ENCODE data around the gene PPM1J.
A peak's percentile ranks its signal among the peaks of the same experiment; 100 is the strongest.
"Not testable (repeated sequence)": the region's sequence is repeated elsewhere in the genome, so short reads cannot be mapped to it uniquely, and the experiment has no call there.

Gene PPM1J

DNA sequence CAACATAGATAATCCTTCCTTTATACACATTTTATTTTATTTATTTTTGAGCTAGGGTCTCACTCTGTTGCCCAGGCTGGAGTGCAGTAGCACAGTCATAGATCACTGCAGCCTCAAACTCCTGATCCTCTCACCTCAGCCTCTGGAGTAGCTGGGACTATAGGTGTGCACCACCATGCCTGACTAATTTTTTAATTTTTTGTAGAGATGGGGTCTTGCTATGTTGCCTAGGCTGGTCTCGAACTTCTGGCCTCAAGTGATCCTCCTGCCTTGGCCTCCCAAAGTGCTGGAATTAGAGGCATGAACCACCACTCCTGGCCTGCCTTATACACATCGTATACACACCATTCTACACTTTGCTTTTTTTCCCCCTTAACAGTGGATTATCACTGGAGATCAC, 6.2 kb upstream of the PPM1J start:
- not testable (repeated sequence) for DNase-seq

DNA sequence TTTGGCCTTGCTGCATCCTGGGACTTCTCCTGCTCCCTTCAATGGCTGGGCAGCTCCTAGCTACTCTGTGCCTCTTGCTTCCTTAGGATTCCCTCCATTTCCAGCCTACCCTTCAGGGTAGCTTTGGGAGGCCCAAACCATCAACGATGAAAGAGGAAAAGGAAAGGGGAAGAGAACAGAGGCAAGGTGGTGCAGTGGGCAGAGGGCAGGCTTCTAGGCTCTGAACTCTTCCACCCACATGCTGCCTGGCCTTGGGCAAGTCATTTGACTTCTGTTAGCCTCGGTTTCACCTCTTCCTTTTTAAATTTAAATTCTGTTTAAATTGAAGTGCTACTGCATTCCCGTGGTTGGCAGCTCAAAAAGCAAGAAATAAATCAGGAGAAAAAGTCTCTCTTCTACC, 5.7 kb upstream of the PPM1J start:
- no peak for DNase-seq

DNA sequence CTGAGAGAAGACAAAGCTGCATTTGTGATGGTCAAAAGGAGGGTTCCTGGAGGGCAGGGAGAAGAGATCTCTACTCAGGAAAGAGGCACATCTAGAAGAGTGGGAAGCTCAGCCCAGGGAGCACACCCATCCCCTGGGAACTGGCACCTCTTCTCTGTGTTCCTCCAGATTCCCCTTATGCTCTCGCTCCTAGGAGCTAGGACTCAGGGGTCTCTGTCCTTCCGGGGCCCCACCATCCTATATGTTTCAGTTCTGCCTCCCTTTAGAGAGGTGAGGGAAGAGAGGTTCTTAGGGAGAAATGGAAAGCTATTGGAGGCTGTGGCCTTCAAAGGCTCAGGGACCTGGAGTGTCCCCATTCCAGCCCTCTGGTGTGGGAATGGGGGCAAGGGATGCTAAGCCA, 4.6 kb upstream of the PPM1J start:
- DNase-seq, result no peak

DNA sequence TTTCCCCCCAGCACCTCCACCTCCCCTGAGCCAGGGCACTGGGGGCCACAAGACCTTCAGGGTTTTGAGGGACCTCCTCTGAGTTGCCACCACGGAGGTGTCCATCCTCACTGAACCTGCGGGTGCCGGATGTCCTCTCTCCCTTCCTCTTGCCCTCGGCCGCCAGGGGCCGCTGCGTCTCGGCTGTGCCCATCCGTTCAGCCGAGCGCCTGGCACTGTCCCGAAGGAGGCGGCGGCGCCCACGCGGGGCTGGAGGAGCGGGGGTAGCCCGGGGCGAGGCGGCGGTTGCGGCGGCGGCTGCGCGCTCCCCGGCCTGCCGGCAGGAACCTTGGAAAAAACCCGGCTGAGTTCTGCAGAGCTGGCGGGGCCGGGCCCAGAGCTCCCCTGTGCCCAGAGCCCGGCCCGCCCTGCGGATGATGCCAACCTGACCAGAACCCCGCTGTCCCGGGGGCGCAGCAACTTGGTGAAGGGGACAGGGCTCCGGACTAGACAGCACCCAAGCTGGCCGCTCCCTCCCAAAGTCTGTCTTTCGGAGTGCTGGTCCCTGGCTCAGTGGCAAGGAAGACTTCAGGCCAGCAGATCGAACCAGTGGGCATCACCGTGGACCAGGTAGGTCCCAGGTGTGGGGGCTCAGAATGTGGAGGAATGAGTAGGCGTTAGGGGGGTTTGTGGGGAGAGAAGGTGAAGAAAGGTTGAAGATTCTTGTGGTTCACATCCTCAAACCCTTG, 3.7 kb upstream of the PPM1J start:
- peak; percentile 42 for DNase-seq

DNA sequence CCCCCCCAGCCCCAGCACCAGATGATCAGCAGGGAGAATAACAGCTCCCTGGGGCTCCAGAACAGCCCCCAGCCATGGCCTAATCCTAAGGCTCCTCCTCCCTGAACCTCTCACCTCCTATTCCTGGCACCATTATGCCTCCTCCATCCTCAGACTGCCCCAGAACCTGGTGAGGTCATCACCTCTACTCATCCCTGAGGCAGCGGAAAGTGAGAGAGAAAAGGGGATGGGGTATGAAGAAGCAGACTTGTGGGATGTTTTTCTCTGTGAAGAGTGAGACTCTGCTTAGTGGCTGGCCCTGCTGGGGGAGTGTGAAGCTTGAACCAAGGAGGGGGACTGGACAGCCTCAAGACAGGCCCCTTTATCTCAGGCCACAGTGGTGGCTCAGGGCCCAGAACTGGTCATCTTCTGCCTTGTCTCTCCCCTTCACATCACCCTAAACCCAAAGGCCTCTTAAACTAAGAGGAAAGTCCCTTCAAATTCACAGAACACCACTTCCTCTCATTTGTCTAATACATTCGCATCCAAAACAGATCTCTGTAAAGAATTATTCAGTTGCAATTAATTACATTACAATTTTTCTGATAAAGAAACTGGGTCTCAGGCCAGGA, 2.2 kb upstream of the PPM1J start:
- DNase-seq, result no peak

DNA sequence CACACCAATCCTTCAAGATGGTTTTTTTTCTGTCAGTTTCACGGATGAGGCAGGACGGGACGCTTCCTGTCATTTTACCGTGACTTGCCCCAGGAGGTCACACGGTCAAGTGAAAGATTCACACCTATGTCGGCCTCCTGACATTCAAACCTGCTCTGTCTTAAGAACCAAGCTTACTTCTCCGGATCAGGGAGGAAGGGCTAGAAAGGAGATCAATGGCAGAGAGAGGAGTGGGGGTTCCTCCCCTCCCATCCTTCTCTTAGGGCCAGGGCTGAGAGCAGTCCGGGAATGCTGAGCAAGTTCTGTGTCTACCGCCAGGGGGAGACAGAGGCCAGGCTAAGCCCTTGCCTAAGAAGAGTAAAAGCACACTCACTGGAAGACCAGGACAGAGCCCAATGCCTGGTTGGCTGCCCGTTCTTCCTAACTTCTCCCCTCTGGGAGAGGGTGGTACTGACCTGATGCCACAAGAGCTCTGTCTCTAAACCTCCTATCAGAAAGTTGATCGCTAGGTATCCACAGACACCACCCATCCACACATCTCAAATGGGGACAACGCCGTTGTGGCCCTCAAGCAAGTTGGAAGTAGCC, 1.1 kb upstream of the PPM1J start:
- peak; percentile 91 for DNase-seq

DNA sequence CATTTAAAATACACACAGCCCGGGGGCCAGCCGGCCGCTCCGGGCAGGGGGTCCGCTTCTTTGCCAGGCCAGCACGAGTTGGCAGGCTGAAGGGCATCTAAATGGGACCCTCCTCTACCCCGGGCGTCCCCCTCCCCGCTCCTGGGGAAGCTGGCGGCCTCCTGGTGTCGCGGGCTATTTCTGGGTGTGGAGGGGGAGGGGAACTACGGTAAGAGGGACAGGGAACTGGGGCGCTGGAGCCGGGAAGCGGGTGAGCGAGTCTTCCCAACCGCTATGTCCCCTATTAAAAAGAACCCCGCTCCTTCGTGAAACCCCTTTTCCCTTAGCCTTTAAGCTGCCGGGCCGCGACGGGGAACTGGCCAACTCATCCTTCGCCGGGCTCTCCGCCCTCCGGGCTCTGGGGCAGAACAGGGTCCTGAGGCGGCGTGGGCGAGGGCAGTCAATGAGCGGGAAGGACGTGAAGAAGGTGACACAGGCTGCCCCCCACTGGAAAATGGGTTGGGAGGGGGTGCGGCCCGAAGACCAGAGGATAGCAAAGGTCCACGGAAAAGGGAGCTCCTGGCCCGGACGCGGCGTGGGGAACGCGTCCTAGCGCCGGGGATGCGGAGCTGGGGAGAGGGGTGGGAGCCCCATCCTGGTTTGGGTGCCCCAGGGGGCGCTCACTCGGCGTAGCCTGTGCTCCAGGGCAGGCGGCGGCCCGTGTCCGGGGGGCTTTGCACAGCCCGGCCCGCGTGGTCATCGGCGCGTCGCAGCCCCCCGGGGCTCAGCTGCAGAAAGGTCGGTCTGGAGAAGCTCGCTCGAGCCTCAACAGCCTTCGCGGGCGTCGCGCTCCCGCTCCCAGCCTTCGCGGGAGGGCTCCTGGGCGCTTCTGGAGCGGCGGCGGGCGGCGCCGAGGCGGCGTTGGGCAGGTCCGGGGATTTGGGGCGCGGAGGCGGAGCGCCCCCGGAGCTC, 544 bp downstream of the PPM1J start:
- DNase-seq, result no peak

DNA sequence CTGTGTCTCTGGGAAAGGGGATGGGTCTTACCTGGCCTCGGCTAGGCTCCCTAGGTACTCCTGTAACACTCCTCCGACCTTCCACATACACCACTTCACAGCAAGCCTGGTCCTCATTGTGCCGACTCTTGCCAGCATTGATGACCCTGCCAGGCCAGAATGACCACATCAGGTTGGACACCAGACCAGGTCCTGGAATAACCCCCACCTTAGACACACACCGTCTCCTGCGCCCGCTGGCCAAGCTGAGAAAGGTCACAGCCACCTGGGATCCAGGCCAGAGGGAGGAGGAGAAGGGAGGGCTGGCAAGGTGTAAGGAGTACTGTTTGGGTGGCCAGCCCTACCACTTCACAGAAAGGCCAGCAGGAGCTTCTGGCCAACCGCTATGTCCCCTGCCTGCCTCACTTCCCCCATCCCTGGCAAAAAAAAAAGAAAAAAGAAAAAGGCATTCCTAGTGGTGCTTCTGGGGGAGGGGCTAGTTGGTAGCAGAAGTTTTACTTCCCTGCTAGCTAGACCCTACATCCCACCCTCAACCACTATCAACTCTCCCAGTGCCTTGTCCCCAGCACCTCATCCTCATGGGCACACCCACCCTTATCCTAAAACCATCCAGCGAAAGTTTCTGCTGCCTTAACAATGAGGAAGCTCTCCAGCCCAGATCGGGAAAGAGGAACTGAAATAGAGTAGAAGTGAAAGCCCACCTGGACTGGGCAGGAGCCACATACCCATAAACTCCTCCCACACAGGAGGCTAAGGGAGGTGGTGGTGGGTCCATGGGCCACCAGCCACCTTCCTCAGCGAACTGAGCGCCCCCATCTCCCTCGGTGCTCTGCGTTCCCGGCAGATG, 1.4 kb downstream of the PPM1J start:
- no peak for DNase-seq

DNA sequence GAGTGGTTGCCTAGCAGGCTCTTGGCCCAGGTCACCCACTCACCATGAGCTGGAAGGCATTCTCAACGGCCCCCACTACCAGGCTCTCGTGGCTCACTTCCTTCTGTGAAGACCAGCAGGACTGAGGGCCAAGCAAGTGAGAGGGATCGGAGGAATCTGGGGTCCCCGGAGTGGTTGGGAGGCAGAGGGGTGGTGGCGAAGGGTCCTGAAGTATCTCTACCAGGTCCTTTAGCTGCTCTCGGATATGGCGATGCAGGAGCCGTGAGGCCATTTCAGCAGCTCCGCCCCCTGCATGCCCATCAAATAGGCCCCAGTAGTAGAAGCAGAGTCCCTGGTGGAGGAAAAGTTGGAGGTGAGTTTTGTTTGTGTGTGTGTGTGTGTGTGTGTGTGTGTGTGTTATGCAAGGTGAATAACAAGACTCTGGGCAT, 2.4 kb downstream of the PPM1J start:
- no peak for DNase-seq

DNA sequence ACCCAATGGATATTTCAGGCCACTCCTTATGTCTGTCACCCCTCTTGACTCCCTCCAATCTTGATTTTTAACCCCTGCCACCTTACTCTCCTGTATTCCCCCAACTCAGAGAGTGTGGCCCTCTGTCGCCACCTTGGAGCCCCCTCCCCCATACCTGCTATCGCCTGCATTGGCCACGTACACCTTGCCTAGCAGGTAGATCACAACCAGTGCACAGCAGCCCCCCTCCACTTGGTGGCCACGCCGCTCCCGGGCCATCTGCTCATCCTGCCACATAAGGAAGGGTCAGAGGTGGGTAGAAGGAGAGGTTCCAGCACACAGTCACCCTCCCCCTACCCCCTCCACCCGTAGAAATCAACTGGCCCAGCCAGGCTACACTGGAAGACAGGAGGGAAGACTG, 2.9 kb downstream of the PPM1J start:
- DNase-seq, result no peak

DNA sequence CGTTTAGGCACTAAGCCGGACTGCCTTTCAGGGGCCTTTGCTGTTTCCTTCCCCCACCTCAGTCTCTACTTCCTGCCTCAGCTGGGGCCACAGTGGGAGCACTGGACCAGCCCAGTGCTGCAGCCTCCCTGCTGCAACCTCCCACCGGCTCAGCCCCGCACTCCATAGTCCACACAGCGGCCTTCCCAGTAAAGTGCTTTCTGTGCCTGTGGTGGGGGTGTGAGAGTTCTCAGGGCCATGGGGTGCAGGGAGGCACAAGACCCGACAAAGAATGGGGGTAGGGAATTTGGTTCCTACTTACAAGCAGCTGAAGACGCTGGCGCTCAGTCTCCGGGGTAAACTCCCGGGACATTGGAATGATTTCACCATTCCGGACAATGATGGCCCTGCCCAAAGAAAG, 3.5 kb downstream of the PPM1J start:
- no peak for DNase-seq

DNA sequence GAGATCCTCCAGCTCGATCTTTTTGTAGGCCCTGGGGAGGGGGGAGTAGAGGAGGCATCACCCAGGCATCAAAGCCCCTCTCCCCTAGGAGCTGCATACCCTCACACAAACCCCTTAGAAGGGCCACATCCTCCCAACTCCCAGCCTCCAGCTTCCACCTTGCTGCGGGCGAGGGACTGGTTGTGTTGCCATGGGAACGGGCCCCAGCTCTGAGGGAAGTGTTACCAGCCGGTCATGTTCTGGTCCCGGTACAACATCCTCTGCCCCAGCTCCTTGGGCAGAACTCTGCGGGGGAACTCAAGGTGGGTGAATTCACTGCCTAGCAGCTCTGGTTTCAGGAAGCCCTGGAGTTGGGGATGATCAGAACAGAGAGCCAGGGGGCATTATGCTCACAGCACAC, 4.1 kb downstream of the PPM1J start:
- DNase-seq, result no peak

DNA sequence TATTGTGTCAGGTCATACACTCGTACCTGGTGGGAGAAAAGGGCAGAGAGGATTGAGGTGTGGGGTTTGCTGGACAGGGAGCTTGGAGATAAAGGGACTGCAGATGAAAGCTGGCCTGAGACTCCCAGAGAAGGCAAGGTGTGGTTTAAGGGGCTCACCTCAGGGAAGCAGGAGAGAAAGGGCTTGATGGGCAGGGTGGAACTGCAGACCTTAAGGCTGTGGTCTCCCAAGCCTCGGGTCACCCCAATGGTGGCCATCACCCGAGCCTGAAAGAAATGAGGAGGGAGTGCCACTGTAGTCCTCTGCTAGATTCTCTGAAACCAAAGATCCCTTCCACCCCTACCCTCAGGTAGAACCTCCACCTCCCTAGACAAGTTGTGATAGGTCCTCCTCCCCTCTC, 4.5 kb downstream of the PPM1J start:
- no peak for DNase-seq

DNA sequence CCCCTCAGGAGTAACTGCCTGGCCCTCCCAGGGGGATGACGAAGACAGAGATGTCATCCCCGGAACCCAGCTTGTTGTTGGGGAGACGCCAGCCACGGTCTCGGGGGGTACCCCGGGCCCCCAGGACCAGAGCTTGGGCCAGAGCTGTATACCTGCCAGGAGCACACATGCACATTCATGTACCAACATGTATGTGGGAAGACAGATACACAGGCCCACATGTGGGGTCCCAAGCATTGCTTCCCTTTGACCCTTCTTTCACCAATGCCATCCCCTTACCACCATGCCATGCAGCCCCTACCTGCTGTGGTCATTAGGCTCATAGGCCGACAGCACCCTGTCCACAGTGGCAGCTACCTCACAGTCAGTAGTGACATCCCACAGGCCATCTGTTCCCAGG, 5.0 kb downstream of the PPM1J start:
- no peak for DNase-seq

DNA sequence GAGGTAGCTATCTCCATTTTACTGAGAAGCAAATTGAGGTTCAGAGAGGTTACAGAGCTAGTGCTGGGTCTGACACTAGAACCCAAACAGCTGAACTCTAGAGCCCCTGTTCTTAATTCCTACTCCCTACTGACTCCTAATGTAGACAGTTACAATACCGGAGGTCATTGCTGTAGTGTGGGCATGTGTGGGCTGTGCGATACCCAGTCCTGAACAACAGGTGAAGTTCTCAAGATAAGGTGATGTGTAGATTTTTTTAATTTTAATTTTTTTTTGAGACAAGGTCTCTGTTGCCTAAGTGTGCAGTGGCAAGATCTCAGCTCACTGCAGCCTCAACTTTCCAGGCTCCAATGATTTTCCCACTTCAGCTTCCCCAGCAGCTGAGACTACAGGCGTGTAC, 6.6 kb downstream of the PPM1J start:
- DNase-seq, result no peak

DNA sequence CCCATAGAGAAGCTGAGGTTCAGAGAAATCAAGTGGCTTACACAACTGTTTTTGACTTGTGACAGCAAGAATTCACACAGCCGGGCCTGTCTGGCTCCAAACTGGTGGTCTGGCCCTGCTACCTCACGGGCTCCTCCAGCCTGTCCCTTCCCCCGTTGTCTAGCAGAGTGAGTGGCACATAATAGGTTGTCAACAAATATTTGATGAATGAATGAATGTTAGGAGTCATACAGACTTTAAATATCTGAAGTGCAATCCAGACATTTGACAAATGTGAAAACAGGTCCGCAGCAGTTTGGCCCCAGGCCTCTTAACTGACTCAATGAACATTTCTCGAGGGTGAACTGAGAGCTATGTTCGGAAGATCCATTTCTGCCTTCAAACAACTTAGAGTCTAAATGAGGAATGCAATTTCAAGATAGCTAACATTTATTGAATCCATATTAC, 7.1 kb downstream of the PPM1J start:
- no peak for DNase-seq

DNA sequence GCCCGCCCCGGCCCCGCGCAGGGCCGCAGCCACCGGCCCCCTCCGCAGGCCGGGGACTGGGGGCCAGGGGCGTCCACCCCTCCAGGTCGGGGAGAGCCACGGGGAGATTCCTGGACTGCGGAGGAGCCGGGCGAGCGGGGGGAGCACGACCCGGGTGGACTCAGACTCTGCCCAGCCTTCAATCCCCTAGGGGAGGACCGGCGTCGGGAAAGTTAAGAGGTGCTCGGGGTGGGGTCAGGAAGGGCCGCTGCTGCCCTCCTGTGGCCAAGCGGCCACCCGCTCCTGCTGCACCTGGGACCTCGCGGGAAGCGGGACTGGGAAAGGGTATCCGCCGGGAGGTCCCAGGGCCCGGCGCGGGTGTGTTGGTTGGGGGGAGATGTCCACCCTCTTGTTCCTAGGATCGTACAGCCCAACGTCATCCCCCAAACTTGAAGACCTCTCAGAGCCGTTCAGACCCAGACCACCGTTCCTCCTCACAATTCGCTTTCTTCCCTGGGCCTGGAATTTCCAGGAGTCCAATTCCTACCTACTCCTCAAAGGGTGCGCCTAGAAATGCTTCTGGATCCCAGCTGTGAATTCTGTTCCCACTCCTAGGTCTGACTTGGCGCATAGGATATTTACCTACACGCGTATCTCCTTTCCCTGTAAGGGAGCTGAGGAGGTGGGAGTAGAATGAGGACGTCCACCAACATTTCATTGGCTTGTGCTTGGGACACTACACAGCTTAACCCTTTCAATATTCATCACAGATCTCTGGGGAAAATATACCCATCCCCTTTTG, 7.7 kb downstream of the PPM1J start:
- peak; percentile 85 for DNase-seq

DNA sequence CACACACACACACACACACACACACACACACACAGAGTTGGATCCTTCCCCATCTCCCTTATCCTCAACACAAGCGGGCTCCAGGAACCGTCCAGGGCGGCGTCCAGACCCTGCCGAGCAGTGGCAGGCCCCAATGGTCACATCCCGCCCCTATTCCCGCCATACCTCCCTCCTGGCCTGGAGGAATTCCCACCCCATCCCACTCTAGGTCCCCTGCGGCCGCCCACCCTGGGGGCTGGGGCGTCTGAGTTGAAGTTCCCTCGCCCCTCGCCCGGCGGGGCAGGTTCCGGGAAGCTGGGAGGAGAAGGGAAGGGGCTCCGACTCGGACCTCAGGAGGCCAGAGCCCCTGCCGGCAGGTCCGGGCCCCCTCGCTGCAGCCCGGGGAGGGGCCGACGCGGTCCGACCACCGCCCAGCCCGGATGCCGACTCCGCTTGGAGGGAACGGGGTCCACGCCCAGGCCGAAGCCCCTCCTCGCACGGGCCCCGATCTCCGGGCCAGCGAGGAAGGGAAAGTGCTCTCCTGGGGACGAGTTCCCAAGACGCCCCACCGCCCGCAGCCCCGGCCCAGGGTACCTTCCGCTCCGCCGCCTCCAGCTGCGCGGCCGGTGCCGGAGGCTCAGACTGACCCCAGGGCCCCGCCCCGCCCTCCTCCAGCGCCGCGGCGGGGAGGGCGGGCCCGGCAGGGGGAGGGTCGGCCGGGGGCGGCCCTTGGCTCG, 8.5 kb downstream of the PPM1J start, which contains the start of gene RHOC:
TSS of gene RHOC (minus strand) at position 623 of the 716 bp plus-strand sequence. CDS start 3,328 bp downstream, outside the sequence.
- peak; percentile 70 for DNase-seq

DNA sequence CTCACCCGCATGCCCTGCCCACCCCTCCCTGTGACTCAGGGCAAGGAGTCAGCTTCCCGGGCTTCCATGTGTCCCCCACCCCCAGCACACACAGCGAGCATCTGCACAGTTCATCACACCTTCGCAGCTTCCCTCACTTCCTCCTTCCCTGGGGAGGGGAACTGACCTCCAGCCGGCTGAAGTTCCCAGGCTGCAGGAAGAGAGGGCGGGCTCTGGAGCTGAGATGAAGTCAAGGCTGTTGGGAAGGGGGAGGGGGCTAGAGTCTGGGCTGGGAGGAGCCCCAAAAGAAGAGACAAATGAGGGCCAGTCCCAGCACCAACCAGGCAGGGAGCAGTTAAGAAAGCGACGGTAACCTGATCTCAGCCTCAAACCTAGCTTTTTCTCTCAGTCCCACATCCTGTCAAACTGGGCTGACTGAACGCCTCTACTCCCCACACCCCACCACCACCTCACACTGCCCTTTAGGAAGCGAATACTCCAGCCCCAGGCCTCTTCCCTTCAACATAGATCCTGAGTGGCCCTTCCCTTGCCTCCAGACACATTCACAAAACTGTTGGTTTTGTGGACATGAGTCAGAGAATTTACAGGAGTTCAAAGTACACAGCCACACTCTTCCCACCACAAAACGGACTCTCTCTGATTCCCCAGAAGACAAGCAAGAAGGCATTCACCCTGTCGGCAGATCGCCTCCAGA, 10.1 kb downstream of the PPM1J start:
- DNase-seq, result peak; percentile 99

DNA sequence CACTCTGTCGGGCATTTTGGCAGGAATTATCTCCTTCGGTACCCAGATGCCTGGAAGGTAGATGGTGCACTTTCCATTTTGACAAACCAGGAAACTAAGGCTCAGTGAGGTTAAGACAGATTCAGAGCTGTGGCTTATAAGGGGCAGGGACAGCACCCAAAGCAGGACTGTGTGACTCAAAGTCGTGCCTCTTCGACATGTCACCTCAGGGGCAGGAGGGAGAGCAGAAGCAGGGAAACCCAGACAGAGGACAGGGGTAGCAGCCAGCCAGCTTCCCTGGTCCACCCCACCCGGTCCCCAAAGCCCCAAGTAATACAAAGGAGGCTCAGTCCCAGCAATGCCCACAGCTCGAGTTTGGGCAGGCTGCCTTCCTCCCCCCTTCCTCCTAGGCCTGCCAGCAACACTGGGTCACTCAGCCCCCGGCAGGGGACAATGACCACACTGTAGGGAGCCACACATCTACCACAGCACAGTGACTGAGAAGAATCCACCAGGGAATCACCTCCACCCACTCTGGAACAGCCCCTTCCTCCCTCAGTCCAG, 10.7 kb downstream of the PPM1J start:
- no peak for DNase-seq
